ENCODE measurements around the gene KIAA0586. TPM values are rescaled to one million over a fixed set of nuclear protein-coding genes. Genes with fewer than 3 reads are reported as not detected.

KIAA0586 gene
- polyA plus RNA-seq, 5 donors, result 16.3 to 26.6 (median 23.8) TPM

DNA sequence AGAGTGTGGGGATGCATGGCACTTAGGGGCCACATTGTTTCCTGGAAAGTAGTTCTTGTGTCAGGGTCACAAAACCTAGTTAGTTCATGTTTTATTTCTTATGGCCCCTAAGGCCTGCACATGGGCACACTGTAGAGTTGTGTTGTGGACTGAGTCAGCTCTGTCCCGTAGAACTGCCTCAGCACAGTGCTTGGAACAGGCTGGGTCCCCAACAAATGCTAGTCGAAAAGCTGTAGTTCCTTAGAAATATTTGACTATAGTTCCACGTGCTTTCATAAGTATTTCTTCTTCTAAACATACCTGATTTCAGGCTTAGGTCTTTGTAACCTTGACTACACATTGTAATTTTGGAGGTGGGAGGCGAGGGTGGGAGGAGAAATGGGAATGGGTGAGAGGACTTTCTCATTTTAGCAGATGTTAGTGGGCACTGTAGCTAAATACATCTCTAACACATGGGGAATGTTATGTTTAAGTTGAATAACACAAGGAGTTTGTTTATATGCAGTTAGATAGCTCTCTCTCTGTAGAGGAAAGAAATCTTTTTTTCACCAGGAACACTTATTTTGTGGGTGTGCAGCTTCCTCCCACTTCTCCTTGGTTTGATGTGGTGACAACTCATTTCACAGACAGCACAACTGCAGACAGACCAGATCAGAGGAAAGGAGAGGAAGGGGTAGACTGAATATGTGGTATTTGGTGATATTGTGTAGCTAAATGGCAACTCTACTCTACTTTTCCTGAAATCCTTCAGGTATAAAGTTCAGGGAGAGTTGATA, 170.7 kb downstream of the KIAA0586 start:
- no peak for DNase-seq

GRCh38 chr14:58598804-58599525, 171.4 kb downstream of the KIAA0586 start:
- DNase-seq, result no peak

GRCh38 chr14:58599707-58600106, 172.2 kb downstream of the KIAA0586 start:
- no peak for DNase-seq

Other genes with a start within 250 kb of the KIAA0586 start
- gene ACTR10, start 227.6 kb upstream of the KIAA0586 start, polyA plus RNA-seq (ENCODE audit: insufficient read depth in 1 of 5, insufficient read length in 5 of 5, low replicate concordance in 1 of 5), result 100 to 1,000 TPM in 4 of 5 donors, 10 to 100 TPM in 1; 98.6 to 118 (median 102) TPM
- 100 to 1,000 TPM; 133 to 194 (median 162) TPM for gene PSMA3, start 182.9 kb upstream of the KIAA0586 start, polyA plus RNA-seq (ENCODE audit: insufficient read depth in 1 of 5, insufficient read length in 5 of 5, low replicate concordance in 1 of 5)
- gene ARID4A, start 129.2 kb upstream of the KIAA0586 start, polyA plus RNA-seq (ENCODE audit: insufficient read depth in 1 of 5, insufficient read length in 5 of 5, low replicate concordance in 1 of 5), result 10 to 100 TPM; 22.3 to 51.5 (median 42.8) TPM
- gene TOMM20L, start 31.8 kb upstream of the KIAA0586 start, polyA plus RNA-seq (ENCODE audit: insufficient read depth in 1 of 5, insufficient read length in 5 of 5, low replicate concordance in 1 of 5), result 1 to 10 TPM in 2 of 5 donors, under 1 TPM in 3; 0.55 to 1.9 (median 0.64) TPM
- 10 to 100 TPM; 67.5 to 80.4 (median 76.7) TPM for gene TIMM9, start 188 bp upstream of the KIAA0586 start, polyA plus RNA-seq (ENCODE audit: insufficient read depth in 1 of 5, insufficient read length in 5 of 5, low replicate concordance in 1 of 5)
- 10 to 100 TPM; 25.5 to 34.6 (median 28.6) TPM for gene DACT1, start 210.2 kb downstream of the KIAA0586 start, polyA plus RNA-seq (ENCODE audit: insufficient read depth in 1 of 5, insufficient read length in 5 of 5, low replicate concordance in 1 of 5)